NCI-H748 (cell line): Measurements from ENCODE around the gene MIB2.

Experiments used
- DNase-seq: peaks from one replicate; lab custom pipeline; 2025; ENCODE audit not compliant: unreplicated experiment; lab: John Stamatoyannopoulos, UW

MIB2 gene

GRCh38 chr1:1677718-1678580 is 62.6 kb downstream of the MIB2 start:
- DNase-seq = no peak

GRCh38 chr1:1678581-1679380 is 63.5 kb downstream of the MIB2 start:
- no peak for DNase-seq
